ENCODE measurements around the gene BPIFB3. TPM values are rescaled to one million over a fixed set of nuclear protein-coding genes. Genes with fewer than 3 reads are reported as not detected.

The BPIFB3 gene
- total RNA-seq, 1 donor from 2014 or later: not detected

DNA sequence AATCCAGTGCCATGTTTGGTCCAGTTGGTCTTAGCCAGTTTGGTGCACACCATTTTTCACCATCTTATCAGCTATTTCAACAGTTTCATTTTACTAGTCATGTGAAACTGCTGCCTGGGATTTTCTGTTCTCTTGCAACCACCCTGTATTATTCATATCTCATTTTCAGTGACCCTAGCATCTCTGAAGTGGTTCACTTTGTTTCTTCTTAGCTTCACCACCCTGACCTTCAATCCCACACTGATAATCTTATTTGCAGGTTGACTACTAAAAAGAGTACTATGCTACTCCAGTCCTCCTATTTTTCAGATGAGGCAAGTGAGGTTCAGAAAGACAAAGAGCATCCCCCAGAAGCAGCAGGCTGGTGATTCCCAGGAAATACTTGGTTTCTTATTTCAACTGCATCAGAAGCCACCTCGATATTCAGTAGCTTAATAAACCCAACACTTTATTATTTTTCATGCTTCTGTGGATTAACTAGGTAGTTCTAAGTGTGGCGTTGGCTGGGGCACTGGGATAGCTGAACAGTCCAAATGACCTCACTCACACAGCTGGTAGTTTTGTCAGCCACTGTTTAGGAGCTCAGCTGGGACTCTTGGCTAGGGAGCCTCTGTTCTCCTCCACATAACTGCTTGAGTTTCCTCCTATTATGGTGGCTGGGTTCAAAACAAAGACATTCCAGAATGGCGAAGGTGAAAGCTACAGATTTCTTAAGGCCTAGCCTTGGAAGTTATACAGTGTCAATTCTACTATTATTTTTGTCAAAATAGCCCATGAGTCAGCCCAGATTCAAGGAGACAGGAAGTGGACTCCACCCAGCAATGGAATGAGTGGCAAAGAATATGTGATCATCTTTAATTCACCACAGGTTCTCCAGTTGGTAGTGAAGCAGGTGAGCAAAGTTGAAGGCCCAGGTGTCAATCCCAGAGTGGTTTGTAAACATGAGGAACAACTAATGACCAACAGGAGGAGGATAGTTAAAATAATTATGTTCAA, 66.3 kb downstream of the BPIFB3 start:
- DNase-seq (ENCODE audit: low spot score): peak; percentile 13

DNA sequence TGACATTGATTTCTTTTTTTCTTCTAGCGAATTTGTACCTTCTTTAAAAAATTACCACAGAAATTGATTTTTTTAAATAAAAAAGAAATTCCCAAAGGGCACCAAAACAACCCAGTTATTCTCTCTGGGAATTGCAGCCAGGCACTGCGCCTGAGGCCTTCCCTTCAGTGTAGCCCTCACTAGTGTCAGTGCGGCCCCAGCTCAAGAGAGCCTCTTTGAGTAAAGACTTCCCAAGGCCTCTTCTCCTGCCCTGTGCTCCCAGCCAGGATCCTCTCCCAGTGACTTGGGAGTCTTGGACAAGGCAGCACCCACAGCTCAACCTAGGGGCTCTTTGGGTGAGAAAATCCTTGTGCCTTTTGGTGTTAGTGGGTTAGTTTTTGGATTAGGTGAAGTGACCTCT, 67.2 kb downstream of the BPIFB3 start:
- DNase-seq (ENCODE audit: low spot score): peak; percentile 8

DNA sequence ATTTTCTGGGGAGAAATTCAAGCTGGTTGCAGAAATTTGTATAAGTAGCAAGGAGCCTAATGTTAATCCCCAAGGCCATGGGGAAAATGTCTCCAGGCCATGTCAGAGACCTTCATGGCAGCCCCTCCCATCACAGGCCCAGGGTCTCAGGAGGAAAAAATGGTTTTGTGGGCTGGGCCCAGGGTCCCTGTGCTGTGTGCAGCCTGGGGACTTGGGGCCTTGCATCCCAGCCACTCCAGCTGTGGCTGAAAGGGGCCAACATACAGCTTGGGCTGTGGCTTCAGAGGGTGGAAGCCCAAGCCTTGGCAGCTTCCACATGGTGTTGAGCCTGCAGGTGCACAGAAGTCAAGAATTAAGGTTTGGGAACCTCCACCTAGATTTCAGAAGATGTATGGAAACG, 68.6 kb downstream of the BPIFB3 start:
- DNase-seq (ENCODE audit: low spot score): peak; percentile 6

Other genes starting within 250 kb of the BPIFB3 start
- gene MAPRE1, start 233.9 kb upstream of the BPIFB3 start, total RNA-seq: 117 TPM
- 1.0 TPM for gene EFCAB8, start 195.0 kb upstream of the BPIFB3 start, total RNA-seq
- not detected for gene SUN5, start 49.5 kb upstream of the BPIFB3 start, total RNA-seq
- gene BPIFB2, start 46.2 kb upstream of the BPIFB3 start, total RNA-seq: not detected
- gene BPIFB6, start 22.3 kb upstream of the BPIFB3 start, total RNA-seq: not detected
- gene BPIFB4, start 25.7 kb downstream of the BPIFB3 start, total RNA-seq: not detected
- gene BPIFA2, start 114.3 kb downstream of the BPIFB3 start, total RNA-seq: not detected
- not detected for gene BPIFA3, start 163.4 kb downstream of the BPIFB3 start, total RNA-seq
- not detected for gene BPIFA1, start 182.1 kb downstream of the BPIFB3 start, total RNA-seq
- 0.65 TPM for gene BPIFB1, start 229.3 kb downstream of the BPIFB3 start, total RNA-seq

Measured in ureter (tissue), 1 donor.